GM18519 (cell line): ENCODE measurements around the gene SERF1B.
"Not testable (repeated sequence)": the region's sequence is repeated elsewhere in the genome, so short reads cannot be mapped to it uniquely, and the experiment has no call there.

Experiments used
- ATAC-seq: cut with Tn5 transposase; IDR thresholded peaks from one replicate; pipeline ENCODE4 v1.9.1; 2021; ENCODE audit warnings: mild to moderate bottlenecking, moderate library complexity; ENCODE audit not compliant: unreplicated experiment, low FRiP score

SERF1B gene

DNA sequence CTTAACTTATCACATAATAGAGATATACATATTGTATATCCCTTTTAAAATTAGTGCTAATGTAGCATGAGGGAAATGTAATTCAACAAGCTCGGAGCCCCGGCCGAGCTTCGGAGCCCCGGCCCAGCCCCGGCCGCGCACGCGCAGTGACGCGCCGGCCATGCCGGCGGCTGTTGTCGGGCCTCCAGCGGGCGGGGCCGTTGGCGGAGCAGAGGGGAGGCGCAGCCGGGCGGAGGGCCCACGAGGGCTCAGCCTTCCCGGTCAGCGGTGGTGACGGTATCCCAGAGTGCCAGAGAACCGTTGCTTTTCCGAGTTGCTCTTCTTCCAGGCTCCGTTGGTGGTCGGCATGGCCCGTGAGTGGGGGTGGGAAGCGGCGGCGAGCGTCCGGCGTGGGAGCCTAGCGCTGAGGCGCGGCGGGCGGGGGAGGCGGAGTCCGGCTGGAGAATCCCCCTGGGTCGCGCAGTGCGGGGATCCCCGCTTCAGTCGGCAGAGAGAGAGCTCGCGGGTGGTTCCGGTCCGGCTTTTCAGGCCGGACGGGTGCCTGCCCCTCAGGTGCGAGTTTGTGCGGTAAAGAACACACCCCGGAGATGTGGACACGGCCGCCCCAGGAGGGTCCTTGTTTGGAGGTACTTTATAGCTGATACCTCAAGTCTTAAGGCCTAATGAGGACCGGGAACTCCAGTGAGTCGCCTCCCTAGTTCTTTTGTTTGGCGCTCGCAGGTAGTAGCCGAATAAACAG lies at the start of gene SERF1B:
TSS of gene SERF1B (plus strand) at position 146 of the 739 bp plus-strand sequence. CDS start at position 347, 201 bp downstream.
- ATAC-seq = peak; percentile 81

DNA sequence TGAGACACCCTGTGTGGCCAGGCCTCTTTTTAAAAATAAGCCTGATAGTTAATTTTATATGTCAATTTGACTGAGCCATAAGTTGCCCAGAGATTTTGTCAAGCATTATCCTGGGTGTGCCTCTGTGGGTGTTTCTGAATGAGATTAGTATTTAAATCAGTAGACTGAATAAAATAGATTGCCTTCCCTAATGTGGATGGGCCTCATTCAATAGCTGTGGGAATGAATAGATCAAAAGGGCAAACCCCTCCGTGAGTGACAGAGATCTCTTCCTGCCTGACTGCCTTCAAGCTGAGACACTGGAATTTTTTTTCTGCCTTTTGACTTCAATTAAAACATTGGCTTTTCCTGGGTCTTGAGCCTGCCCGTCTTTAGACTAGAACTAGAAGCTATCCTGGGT lies 33.3 kb upstream of the SERF1B start:
- ATAC-seq = not testable (repeated sequence)

- ATAC-seq = not testable (repeated sequence)
Observed at GRCh38 chr5:69995535-69995934, 29.5 kb upstream of the SERF1B start.

DNA sequence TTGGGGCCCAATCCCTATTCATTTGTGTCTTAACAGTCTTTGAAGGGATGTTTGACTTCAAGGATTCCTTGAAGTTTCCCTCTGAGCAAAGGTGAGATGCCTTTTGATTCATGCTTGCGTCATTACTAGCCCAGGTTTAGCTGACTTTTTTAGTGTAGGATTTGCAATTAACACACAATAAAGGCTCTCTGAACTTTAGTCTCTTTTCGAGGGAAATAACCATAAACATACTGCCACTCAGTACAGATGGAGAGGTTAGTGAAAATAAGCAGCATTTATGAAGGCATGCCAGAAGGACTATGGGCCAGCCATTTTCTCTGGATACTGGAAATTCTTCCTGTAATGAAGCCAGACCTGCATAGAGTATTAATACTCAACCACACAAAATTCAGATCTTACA lies 4.4 kb upstream of the SERF1B start:
- not testable (repeated sequence) for ATAC-seq

DNA sequence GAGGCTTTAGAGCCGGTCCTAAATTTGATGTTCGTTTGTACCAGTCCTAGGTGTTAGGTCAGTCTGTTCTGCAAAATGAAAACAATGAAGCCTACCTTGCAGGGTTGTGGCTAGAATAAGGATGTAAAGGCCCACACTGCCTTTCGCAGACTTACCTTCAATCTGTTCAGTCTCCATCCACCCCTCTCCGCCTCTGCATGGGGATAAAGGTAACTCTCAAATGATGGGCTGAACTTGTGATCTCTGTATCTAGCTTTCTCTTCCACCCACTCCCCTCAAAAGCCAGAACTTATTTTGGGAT lies 744 bp downstream of the SERF1B start:
- not testable (repeated sequence) for ATAC-seq

DNA sequence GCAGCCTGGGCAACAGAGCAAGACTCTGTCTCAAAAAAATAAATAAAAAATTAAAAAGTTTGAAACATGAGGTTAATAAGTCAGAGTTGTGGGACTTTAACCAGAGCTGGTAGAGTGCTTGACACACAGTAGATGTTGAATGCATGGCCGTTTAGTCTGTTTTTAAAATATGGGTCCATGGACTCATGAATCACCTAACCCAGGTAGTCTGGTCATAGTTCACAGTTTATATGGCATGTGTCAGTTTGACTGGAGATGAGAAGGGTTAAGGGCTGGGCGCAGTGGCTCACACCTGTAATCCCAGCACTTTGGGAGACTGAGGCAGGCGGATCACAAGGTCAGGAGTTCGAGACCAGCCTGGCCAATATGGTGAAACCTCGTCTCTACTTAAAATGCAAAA lies 6.2 kb downstream of the SERF1B start:
- ATAC-seq = not testable (repeated sequence)

DNA sequence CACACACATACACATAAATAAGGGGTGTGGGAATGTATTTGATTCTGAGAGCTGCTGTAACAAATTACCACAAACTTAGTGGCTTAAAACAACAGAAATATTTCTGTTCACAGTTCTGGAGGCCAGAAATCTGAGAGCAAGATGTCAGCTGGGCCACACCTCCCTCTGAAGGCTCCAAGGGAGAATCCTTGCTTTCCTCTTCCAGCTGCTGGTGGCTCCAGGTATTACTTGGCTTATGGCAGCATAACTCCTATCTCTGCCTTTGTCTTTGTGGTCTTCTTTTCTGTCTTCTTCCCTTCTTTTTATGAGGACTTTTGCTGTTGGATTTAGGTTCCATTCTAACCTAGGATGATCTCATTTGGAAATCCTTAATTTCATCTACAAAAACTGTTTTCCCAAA lies 16.4 kb downstream of the SERF1B start:
- not testable (repeated sequence) for ATAC-seq

DNA sequence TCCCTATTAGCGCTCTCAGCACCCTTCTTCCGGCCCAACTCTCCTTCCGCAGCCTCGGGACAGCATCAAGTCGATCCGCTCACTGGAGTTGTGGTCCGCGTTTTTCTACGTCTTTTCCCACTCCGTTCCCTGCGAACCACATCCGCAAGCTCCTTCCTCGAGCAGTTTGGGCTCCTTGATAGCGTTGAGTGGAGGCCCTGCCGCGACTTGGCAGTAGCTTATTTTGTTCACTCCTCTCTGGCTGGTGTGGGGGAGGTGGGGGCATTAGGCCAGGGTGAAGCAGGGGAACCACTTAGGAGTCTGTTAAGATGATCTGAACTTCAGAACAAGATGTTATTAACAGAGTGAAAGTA lies 24.7 kb downstream of the SERF1B start:
- not testable (repeated sequence) for ATAC-seq

GRCh38 chr5:70056289-70056942 lies 31.4 kb downstream of the SERF1B start:
- not testable (repeated sequence) for ATAC-seq

GRCh38 chr5:70057140-70057539 lies 32.1 kb downstream of the SERF1B start:
- ATAC-seq = not testable (repeated sequence)

DNA sequence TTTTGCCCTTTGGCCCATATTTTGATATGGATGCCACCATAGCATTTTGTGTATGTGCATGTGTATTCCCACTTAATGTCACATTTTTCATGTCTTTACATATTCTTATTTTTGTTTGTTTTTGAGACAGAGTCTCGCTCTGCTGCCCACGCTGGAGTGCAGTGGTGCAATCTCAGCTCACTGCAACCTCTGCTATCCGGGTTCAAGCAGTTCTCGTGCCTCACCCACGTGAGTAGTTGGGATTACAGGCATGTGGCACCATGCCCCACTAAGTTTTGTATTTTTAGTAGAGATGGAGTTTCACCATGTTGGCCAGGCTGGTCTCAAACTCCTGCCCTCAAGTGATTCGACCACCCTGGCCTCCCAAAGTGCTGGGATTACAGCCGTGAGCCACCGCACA lies 52.6 kb downstream of the SERF1B start:
- not testable (repeated sequence) for ATAC-seq

DNA sequence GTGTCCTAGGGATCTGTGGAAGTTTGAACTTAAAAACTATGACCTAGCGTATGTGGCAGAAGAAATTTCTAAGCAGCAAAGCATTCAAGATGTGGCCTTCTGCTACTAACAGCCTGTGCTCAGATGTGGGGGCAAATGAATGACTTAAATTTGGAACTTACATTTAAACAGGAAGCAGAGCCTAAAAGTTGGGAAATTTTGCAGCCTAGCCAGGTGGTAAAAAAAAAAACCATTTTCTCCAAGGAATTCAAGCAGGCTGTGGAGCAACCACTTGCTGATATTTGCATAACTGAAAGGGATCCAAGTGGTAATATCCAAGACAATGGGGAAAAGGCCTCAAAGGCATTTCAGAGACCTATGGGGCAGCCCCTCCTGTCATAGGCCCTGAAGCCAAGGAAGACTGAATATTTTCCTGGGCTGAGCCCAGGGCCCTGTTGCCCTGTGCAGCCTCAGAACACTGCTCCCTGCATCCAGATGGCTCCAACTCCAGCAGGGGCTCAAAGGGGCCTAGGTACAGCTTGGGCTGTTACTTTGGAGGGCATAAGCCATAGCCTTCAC lies 63.9 kb downstream of the SERF1B start:
- ATAC-seq = not testable (repeated sequence)

- not testable (repeated sequence) for ATAC-seq
Observed at GRCh38 chr5:70091776-70092175, 66.7 kb downstream of the SERF1B start.
